Panc1 (cell line): ENCODE measurements around the gene BASP1. TPM values are rescaled to one million over a fixed set of nuclear protein-coding genes. Genes with fewer than 3 reads are reported as not detected.
A peak's percentile ranks its signal among the peaks of the same experiment; 100 is the strongest.

ENCODE experiments used
- ATAC-seq: fragments of 200-7000 bp; cut with Tn5 transposase; 2 replicates; pipeline ENCODE4 v1.9.1; 2020; ENCODE audit warnings: mild to moderate bottlenecking, moderate library complexity
- BruUV-seq: library from RNA; stranded (reverse); fragments of 400-500 nt; replicated peaks from 2 replicates; lab custom pipeline; 2021; lab: Mats Ljungman, UMichigan
- CTCF ChIA-PET: fragments of 300-600 bp; sonication (Branson Sonifier 250); formaldehyde crosslinking; loops from one replicate; lab custom pipeline; 2022; ENCODE audit warnings: antibody characterized with exemption; lab: Charles Lee
- POLR2A ChIA-PET: fragments of 300-600 bp; sonication (Branson Sonifier 250); formaldehyde crosslinking; loops from one replicate; lab custom pipeline; 2022; ENCODE audit warnings: antibody characterized with exemption; lab: Charles Lee
- DNase-seq: peaks from one replicate; pipeline ENCODE4 v3.0.0-alpha.2; 2010; ENCODE audit warnings: low read depth, low spot score
- H3K27ac ChIP-seq: 2 replicates; pipeline ENCODE4 v1.5.1; 2011; ENCODE audit warnings: mild to moderate bottlenecking, low read length, inconsistent platforms
- H3K27me3 ChIP-seq: fragments of 200-500 bp; sonication (Bioruptor generic); 2 replicates; pipeline ENCODE4 v1.6.0; 2014; ENCODE audit warnings: low read length, inconsistent platforms; ENCODE audit not compliant: control insufficient read depth, insufficient read depth
- H3K36me3 ChIP-seq: fragments of 200-500 bp; sonication (Bioruptor generic); 2 replicates; pipeline ENCODE4 v1.5.1; 2014; ENCODE audit warnings: inconsistent platforms, mild to moderate bottlenecking, low read length, moderate library complexity; ENCODE audit not compliant: control insufficient read depth, insufficient read depth
- H3K4me1 ChIP-seq: 2 replicates; pipeline ENCODE4 v1.5.1; 2011; ENCODE audit warnings: inconsistent platforms, mild to moderate bottlenecking, low read length, moderate library complexity; ENCODE audit not compliant: control insufficient read depth, insufficient read depth
- H3K4me3 ChIP-seq, 2 experiments: 2 replicates each; pipeline ENCODE4 v1.5.1; 2011 to 2012; ENCODE audit warnings: low read depth in 2 of 2, low read length in 2 of 2, mild to moderate bottlenecking in 2 of 2, inconsistent platforms in 1 of 2, moderate library complexity in 1 of 2
- H3K9me3 ChIP-seq: fragments of 200-500 bp; sonication (Bioruptor generic); 2 replicates; pipeline ENCODE4 v1.5.1; 2014; ENCODE audit warnings: low read depth, mild to moderate bottlenecking, inconsistent platforms, low read length, moderate library complexity; ENCODE audit not compliant: control insufficient read depth, insufficient read depth
- CTCF ChIP-seq: fragments of 450-650 bp; IDR thresholded peaks from 2 replicates; pipeline ENCODE4 v1.5.1; 2017; ENCODE audit warnings: mild to moderate bottlenecking
- POLR2AphosphoS5 ChIP-seq: IDR thresholded peaks from 2 replicates; pipeline ENCODE4 v1.6.1; 2012; ENCODE audit warnings: mild to moderate bottlenecking, low read depth, low read length, moderate library complexity
- REST ChIP-seq, 2 experiments: IDR thresholded peaks; 2 replicates each; pipeline ENCODE4 v1.6.1; 2011 to 2012; ENCODE audit warnings: low read depth in 2 of 2, control low read depth in 1 of 2, low read length in 1 of 2, mild to moderate bottlenecking in 1 of 2, moderate library complexity in 1 of 2; ENCODE audit not compliant: insufficient read depth in 1 of 2
- SIN3A ChIP-seq: IDR thresholded peaks from 2 replicates; pipeline ENCODE4 v1.6.1; 2012; ENCODE audit warnings: low read depth, mild to moderate bottlenecking, low read length, moderate library complexity, borderline replicate concordance; ENCODE audit not compliant: insufficient read depth
- TCF7L2 ChIP-seq: IDR thresholded peaks from 2 replicates; pipeline ENCODE4 v1.6.1; 2011; ENCODE audit warnings: mild to moderate bottlenecking, low read depth, low read length, inconsistent platforms
- in situ Hi-C: cut with HindIII; loops from 2 replicates; pipeline ENCODE4 v1.10.0; 2016; ENCODE audit warnings: low sequenced_read_pairs, low pct_unique_long_range_greater_than_20kb
- intact Hi-C: fragments of 100-400 bp; cut with micrococcal nuclease; formaldehyde crosslinking; loops from one replicate; pipeline ENCODE4 v1.10.0; 2022; ENCODE audit not compliant: unreplicated experiment
- total RNA-seq: library from RNA; stranded (reverse); gene quantifications from one replicate; pipeline ENCODE4 v1.2.1, GENCODE V29; 2021; ENCODE audit not compliant: unreplicated experiment

BASP1 gene
- total RNA-seq, 1 experiment from 2014 or later, result 217 TPM

- TF ChIP-seq SIN3A (no peak), REST (IDR thresholded peaks at IDR 0.05; ENCODE audit: insufficient read depth in 1 of 2, low read depth in 2 of 2, low read length in 1 of 2) (no peak), CTCF (no peak), TCF7L2 (no peak), POLR2AphosphoS5 (no peak)
- DNase-seq (no peak), ATAC-seq (no peak)
- Histone ChIP-seq H3K27ac (peak overlapping the region; percentile 92), H3K27me3 (no peaks in the 10 kb centered on the region), H3K4me3 (no peak overlapping the region), H3K36me3 (no peaks in the 10 kb centered on the region), H3K4me1 (peaks cover 39% of the 10 kb centered on the region), H3K9me3 (no peaks in the 10 kb centered on the region)
- intact Hi-C loops (no loop called here), in situ Hi-C loops (no loop called here)
- POLR2A ChIA-PET, result no interaction called here
- BruUV-seq, result no TSS peak
- CTCF ChIA-PET, result interaction anchor here (0.5 kb wide), 1 partner anchor 109 kb away, joined by 3 read pairs; no protein-coding TSS in a partner anchor
Measured at GRCh38 chr5:17304282-17304681, 86.9 kb downstream of the BASP1 start.

- intact Hi-C loops, result no loop called here
- CTCF ChIA-PET, result no interaction called here
- H3K4me1 ChIP-seq, result peaks cover 39% of the 10 kb centered on the region
- TF ChIP-seq SIN3A (no peak), POLR2AphosphoS5 (no peak), CTCF (no peak), TCF7L2 (no peak), REST (IDR thresholded peaks at IDR 0.05; ENCODE audit: insufficient read depth in 1 of 2, low read depth in 2 of 2, low read length in 1 of 2) (no peak)
- POLR2A ChIA-PET, result interaction anchor here (0.7 kb wide), 1 partner anchor 22 kb away, joined by 7 read pairs; no protein-coding TSS in a partner anchor
- H3K36me3 ChIP-seq, result no peaks in the 10 kb centered on the region
- ATAC-seq (no peak), DNase-seq (no peak)
- no peaks in the 10 kb centered on the region for H3K27me3 ChIP-seq
- H3K9me3 ChIP-seq, result no peaks in the 10 kb centered on the region
- no peak overlapping the region for H3K4me3 ChIP-seq
- BruUV-seq, result no TSS peak
- in situ Hi-C loops, result no loop called here
- peak overlapping the region; percentile 92 for H3K27ac ChIP-seq
Measured at GRCh38 chr5:17305017-17305416, 87.6 kb downstream of the BASP1 start.
